Keratinocyte (primary cell): ENCODE results near the gene TMA7B.

ENCODE experiments used
- EZH2 ChIP-seq: IDR thresholded peaks from one replicate; pipeline ENCODE4 v1.6.1; 2012; ENCODE audit warnings: inconsistent platforms, mild to moderate bottlenecking, low read length, moderate library complexity
- TF ChIP-seq, protein P1 (sequence below), 3 experiments: IDR thresholded peaks in 1 of 3; conservative IDR thresholded peaks in 1 of 3; optimal IDR thresholded peaks in 1 of 3; 2 replicates in 2 of 3; 3 replicates in 1 of 3; pipeline versions ENCODE3 to v1.5.1; 2011; ENCODE audit warnings: low read length in 3 of 3, mild to moderate bottlenecking in 3 of 3, moderate library complexity in 2 of 3, control low read depth in 1 of 3, inconsistent platforms in 1 of 3; ENCODE audit not compliant: insufficient read depth in 2 of 3; ENCODE audit errors: extremely low read depth in 1 of 3

GRCh38 chr22:39967103-39967829 lies 7.1 kb downstream of the TMA7B start:
- TF ChIP-seq, protein P1, sequence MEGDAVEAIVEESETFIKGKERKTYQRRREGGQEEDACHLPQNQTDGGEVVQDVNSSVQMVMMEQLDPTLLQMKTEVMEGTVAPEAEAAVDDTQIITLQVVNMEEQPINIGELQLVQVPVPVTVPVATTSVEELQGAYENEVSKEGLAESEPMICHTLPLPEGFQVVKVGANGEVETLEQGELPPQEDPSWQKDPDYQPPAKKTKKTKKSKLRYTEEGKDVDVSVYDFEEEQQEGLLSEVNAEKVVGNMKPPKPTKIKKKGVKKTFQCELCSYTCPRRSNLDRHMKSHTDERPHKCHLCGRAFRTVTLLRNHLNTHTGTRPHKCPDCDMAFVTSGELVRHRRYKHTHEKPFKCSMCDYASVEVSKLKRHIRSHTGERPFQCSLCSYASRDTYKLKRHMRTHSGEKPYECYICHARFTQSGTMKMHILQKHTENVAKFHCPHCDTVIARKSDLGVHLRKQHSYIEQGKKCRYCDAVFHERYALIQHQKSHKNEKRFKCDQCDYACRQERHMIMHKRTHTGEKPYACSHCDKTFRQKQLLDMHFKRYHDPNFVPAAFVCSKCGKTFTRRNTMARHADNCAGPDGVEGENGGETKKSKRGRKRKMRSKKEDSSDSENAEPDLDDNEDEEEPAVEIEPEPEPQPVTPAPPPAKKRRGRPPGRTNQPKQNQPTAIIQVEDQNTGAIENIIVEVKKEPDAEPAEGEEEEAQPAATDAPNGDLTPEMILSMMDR (optimal IDR thresholded peaks at IDR 0.05 in 1 of 3, IDR thresholded peaks at IDR 0.05 in 1 of 3, conservative IDR thresholded peaks at IDR 0.05 in 1 of 3; ENCODE audit: extremely low read depth in 1 of 3, insufficient read depth in 2 of 3, low read length in 3 of 3), result no peak
- no peak for TF ChIP-seq EZH2
